Left ventricle myocardium superior (tissue), 1 donor: ENCODE measurements around the gene PIWIL4. TPM values are rescaled to one million over a fixed set of nuclear protein-coding genes. Genes with fewer than 3 reads are reported as not detected.

ENCODE experiments used
- ATAC-seq: fragments of 200-7000 bp; cut with Tn5 transposase; one replicate; pipeline ENCODE4 v1.9.1; 2020; ENCODE audit warnings: mild to moderate bottlenecking, moderate library complexity
- DNase-seq: peaks from one replicate; pipeline ENCODE4 v3.0.0-alpha.2; 2020
- intact Hi-C: fragments of 100-400 bp; cut with micrococcal nuclease; formaldehyde crosslinking; loops from one replicate; pipeline ENCODE4 v1.11.0; 2022
- total RNA-seq: library from RNA; stranded (reverse); fragmentation: NEBNext Ultra II Directional; extraction: Animal tissue kit (Norgen Biotek cat#: 25700); gene quantifications from one replicate; pipeline ENCODE4 v1.2.1, GENCODE V29; 2021
- donor health status: DM: no; HTN: yes; CAD: no; lungs with severe emphysema.

Gene PIWIL4
- total RNA-seq, 1 donor from 2014 or later: 0.92 TPM

GRCh38 chr11:94652735-94653284, 85.6 kb downstream of the PIWIL4 start:
- DNase-seq (no peak), ATAC-seq (no peak)
- intact Hi-C loops: no loop called here

GRCh38 chr11:94653561-94653960, 86.4 kb downstream of the PIWIL4 start:
- intact Hi-C loops: no loop called here
- no peak for DNase-seq
- no peak for ATAC-seq

- ATAC-seq (no peak), DNase-seq (no peak)
- intact Hi-C loops: no loop called here
Observed at GRCh38 chr11:94654201-94654600, 87.0 kb downstream of the PIWIL4 start.

- no peak for DNase-seq
- intact Hi-C loops: no loop called here
- ATAC-seq: no peak
Observed at GRCh38 chr11:94655291-94655690, 88.1 kb downstream of the PIWIL4 start.

GRCh38 chr11:94655956-94656355, 88.8 kb downstream of the PIWIL4 start:
- intact Hi-C loops: no loop called here
- no peak for DNase-seq
- ATAC-seq: no peak

GRCh38 chr11:94656968-94657367, 89.8 kb downstream of the PIWIL4 start:
- intact Hi-C loops: no loop called here
- ATAC-seq (no peak), DNase-seq (no peak)

- intact Hi-C loops: no loop called here
- ATAC-seq (no peak), DNase-seq (no peak)
Observed at GRCh38 chr11:94657629-94658028, 90.5 kb downstream of the PIWIL4 start.

- intact Hi-C loops: no loop called here
- peak; percentile 68 for ATAC-seq
- no peak for DNase-seq
Observed at GRCh38 chr11:94658386-94658785, 91.2 kb downstream of the PIWIL4 start.

- intact Hi-C loops: no loop called here
- ATAC-seq: no peak
- no peak for DNase-seq
Observed at GRCh38 chr11:94658888-94659287, 91.7 kb downstream of the PIWIL4 start.

GRCh38 chr11:94661444-94661843, 94.3 kb downstream of the PIWIL4 start:
- ATAC-seq (no peak), DNase-seq (no peak)
- intact Hi-C loops: no loop called here

- intact Hi-C loops: no loop called here
- ATAC-seq: no peak
- DNase-seq: no peak
Observed at GRCh38 chr11:94662065-94662779, 95.1 kb downstream of the PIWIL4 start.

- ATAC-seq (no peak), DNase-seq (no peak)
- intact Hi-C loops: no loop called here
Observed at GRCh38 chr11:94662846-94663390, 95.8 kb downstream of the PIWIL4 start.

- no peak for DNase-seq
- no peak for ATAC-seq
- intact Hi-C loops: no loop called here
Observed at GRCh38 chr11:94664346-94664745, 97.2 kb downstream of the PIWIL4 start.

GRCh38 chr11:94665116-94665659, 98.0 kb downstream of the PIWIL4 start:
- DNase-seq (no peak), ATAC-seq (no peak)
- intact Hi-C loops: no loop called here

GRCh38 chr11:94666792-94667721, 99.9 kb downstream of the PIWIL4 start:
- intact Hi-C loops: no loop called here
- ATAC-seq (no peak), DNase-seq (no peak)

- ATAC-seq (no peak), DNase-seq (no peak)
- intact Hi-C loops: no loop called here
Observed at GRCh38 chr11:94668212-94668793, 101.1 kb downstream of the PIWIL4 start.

- ATAC-seq (no peak), DNase-seq (no peak)
- intact Hi-C loops: no loop called here
Observed at GRCh38 chr11:94669023-94669422, 101.9 kb downstream of the PIWIL4 start.
